PFSK-1 (cell line): Measurements from ENCODE around the gene CDK6.

Experiments
- FOXP2 ChIP-seq: optimal IDR thresholded peaks from 2 replicates; pipeline ENCODE3; 2011; ENCODE audit warnings: borderline replicate concordance, control low read depth, inconsistent platforms; ENCODE audit not compliant: insufficient read depth; ENCODE audit errors: extremely low read length, extremely low read depth
- POLR2AphosphoS5 ChIP-seq: IDR thresholded peaks from 2 replicates; pipeline ENCODE4 v1.6.1; 2012; ENCODE audit warnings: low read depth, mild to moderate bottlenecking, control low read depth, low read length, moderate library complexity
- REST ChIP-seq, 2 experiments: IDR thresholded peaks; 2 replicates each; pipeline versions ENCODE4 v1.6.1 to v1.8.0; 2011 to 2012; ENCODE audit warnings: low read depth in 2 of 2, low read length in 2 of 2, control low read depth in 1 of 2, inconsistent platforms in 1 of 2, mild to moderate bottlenecking in 1 of 2, moderate library complexity in 1 of 2; ENCODE audit not compliant: insufficient read depth in 1 of 2
- SIN3A ChIP-seq: IDR thresholded peaks from 2 replicates; pipeline ENCODE4 v1.6.1; 2012; ENCODE audit warnings: mild to moderate bottlenecking, low read length, moderate library complexity, borderline replicate concordance; ENCODE audit not compliant: insufficient read depth
- TAF1 ChIP-seq: IDR thresholded peaks from 2 replicates; pipeline ENCODE4 v1.6.1; 2012; ENCODE audit warnings: low read length, control low read depth, borderline replicate concordance; ENCODE audit not compliant: insufficient read depth

The CDK6 gene

GRCh38 chr7:92623544-92623943, 212.8 kb downstream of the CDK6 start:
- no peak for TF ChIP-seq FOXP2

GRCh38 chr7:92622685-92623084, 213.7 kb downstream of the CDK6 start:
- TF ChIP-seq REST (IDR thresholded peaks at IDR 0.05; ENCODE audit: insufficient read depth in 1 of 2, low read depth in 2 of 2, low read length in 2 of 2) (no peak), SIN3A (no peak), POLR2AphosphoS5 (no peak), TAF1 (no peak), FOXP2 (no peak)

- TF ChIP-seq TAF1 (no peak), REST (IDR thresholded peaks at IDR 0.05; ENCODE audit: insufficient read depth in 1 of 2, low read depth in 2 of 2, low read length in 2 of 2) (no peak), POLR2AphosphoS5 (no peak), FOXP2 (no peak), SIN3A (no peak)
These were observed 214.3 kb downstream of the CDK6 start for GRCh38 chr7:92622030-92622429.

GRCh38 chr7:92621561-92622023, 214.8 kb downstream of the CDK6 start:
- no peak for TF ChIP-seq SIN3A
- TF ChIP-seq TAF1, result no peak
- TF ChIP-seq POLR2AphosphoS5, result no peak
- no peak for TF ChIP-seq FOXP2
- no peak for TF ChIP-seq REST (IDR thresholded peaks at IDR 0.05; ENCODE audit: insufficient read depth in 1 of 2, low read depth in 2 of 2, low read length in 2 of 2)

- no peak for TF ChIP-seq REST (IDR thresholded peaks at IDR 0.05; ENCODE audit: insufficient read depth in 1 of 2, low read depth in 2 of 2, low read length in 2 of 2)
- no peak for TF ChIP-seq FOXP2
- no peak for TF ChIP-seq TAF1
- no peak for TF ChIP-seq POLR2AphosphoS5
- TF ChIP-seq SIN3A, result no peak
These were observed 215.3 kb downstream of the CDK6 start for GRCh38 chr7:92621026-92621540.
